Raji (cell line): ENCODE data around the gene MSN.

Experiments used
- POLR2A ChIP-seq: IDR thresholded peaks from 2 replicates; pipeline ENCODE4 v1.6.1; 2011; ENCODE audit warnings: low read depth, low read length, control low read depth; ENCODE audit not compliant: insufficient read depth

MSN gene

DNA sequence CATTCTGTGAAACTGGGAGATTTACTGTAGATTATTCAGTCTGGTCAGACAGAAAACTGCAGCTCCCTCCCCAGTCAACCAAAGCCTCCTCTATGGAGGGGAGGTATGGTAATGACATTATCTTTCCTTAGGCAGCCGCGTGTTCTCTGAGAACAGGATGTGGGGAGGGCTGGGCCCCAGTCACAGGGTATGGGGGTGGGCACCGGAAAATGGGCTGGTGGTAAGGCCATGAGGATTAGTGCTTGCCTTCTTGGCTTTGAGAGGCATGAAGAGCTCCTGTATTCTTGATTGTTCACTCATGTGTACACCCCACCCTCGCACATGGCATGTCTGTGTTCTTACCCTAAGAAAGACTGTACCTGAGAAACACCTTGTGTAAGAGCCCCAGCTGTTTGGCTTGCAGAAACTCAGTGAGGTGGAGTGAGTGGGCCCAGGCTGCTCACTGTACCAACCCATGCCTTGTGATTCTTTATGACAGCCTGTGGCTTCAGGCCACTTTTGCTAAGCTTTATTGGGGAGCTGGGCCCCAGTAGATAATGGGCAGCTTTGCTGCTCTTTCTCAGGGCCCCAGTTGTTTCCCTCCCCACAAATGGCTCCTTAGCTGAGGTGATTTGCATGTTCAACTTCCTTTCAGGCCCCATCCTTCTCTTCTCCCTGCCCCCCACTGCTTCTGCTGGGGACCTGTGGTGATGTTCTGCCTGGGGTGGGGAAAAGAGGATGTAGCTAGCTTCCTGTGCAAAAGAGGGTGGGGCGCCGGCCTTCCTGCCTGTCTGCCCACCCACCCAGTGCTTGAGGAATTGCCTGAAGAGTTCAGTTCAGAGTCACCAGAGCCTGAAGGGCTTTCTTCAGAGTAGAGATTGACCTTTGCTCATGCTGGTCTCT is 30.7 kb downstream of the MSN start:
- 0 out of 2 replicates have a peak, but pooled peaks have one; percentile 20 for TF ChIP-seq POLR2A

- no peak for TF ChIP-seq POLR2A
These were observed 35.5 kb downstream of the MSN start for GRCh38 chrX:65702956-65703355.

DNA sequence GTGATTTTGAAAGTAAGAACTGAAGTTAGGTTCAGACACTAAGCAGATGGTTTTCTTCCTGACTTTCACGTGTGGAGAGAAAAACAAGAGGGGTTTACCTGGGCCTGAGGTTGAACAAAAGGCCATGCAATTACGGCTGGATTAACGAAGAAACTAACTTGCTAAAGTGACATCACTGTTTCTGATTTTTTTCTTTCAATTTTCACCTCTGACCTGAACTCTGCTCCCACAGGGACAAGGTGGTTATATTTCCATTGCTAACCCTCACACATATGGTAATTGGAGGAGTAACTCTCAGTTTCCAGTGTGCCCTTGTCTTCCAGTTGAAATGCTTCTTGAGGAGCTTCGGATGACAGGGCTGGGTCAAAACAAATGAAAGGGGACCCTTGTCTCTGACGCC is 38.0 kb downstream of the MSN start:
- no peak for TF ChIP-seq POLR2A

DNA sequence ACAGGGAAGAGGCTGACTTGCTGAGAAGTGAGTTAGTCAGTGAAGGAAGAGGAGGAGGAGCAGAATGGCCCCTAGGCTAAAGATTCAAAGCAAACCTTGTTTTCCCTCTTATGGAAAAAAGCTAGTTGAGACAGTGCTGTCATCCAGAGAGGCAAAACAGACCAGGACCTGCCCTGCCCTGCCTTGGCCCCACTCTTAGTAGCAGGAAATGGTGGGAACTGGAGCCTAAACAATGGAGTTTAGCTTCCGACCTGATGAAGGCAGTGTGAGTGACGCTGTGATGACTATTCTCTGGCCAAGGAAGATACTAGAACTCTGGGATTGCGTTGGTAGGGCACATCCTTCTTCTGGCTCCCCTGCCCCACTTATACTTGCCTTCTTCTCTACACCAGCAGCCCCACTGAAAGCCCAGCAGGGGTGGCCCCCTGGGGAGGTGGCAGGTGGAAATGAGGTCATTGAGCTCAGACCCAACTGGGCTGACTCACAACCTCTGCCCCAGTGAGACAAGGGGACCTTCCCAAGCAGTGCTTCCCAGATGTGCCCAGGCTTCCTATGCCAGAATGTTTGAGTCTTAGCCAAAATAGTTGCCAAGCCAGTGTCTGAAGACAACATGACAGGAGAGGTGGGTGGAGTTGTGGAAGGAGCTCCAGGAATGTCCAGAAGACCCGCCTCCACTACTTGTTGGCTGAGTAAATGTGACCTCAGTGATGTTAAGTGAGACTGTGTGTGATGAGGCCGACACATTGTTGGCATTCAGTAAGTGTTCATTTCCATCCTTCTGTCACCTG is 38.8 kb downstream of the MSN start:
- TF ChIP-seq POLR2A: no peak

GRCh38 chrX:65707151-65707550 is 39.7 kb downstream of the MSN start:
- no peak for TF ChIP-seq POLR2A

GRCh38 chrX:65712005-65712806 is 44.8 kb downstream of the MSN start:
- no peak for TF ChIP-seq POLR2A

DNA sequence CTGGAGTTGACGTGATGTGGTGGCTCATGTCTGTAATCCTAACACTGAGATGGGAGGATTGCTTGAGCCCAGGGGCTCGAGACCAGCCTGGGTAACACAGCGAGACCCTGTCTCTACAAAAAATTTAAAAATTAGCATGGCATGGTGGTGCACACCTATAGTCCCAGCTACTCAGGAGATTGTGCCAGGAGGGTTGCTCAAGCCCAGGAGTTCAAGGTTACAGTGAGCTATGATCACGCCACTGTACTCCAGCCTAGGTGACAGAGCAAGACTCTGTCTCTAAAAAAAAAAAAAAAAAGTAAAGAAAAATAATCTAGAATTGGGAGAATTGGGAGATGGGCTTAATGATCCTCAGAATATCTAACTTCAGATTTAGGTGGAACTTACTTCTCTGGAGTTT is 51.1 kb downstream of the MSN start:
- TF ChIP-seq POLR2A: no peak

GRCh38 chrX:65720381-65720964 is 53.0 kb downstream of the MSN start:
- no peak for TF ChIP-seq POLR2A

DNA sequence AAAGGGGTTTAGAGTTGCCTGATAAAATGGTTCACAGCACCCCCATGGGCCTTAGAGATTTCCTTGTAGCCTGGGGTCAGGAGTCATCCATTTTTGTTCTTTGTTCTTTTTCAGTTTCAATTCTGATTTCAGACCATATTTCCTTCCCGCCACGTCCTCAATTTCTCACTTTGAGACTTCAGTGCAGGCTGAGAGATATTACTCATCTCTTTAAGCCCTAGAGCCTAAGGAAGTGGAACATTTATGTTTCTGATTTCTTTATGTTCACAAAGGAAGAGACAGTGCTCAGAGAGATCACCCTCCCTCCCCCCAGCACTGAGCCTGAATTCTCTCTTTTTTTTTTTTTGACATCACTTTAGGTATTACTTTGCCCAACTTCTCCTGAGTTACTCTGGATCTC is 56.3 kb downstream of the MSN start:
- TF ChIP-seq POLR2A: no peak

DNA sequence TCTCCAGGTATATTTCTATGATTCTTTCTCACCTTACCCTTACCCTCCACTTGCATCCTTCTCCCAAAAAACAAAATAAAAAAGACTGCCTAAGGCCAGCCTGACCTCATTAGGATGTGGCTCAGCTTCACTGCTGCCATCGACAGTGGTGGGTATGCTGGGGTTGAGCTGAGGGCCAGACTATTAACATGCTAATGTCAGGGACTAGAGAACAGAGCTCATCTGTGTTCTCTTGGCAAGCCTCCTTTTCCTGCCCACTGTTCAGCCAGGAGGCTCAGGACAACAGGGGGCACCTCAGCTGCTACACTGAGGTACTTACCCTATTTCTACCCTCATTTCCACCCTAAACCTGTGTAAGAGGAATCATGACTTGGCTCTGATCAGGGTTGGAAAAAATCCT is 59.3 kb downstream of the MSN start:
- no peak for TF ChIP-seq POLR2A

GRCh38 chrX:65731684-65732289 is 64.3 kb downstream of the MSN start:
- TF ChIP-seq POLR2A: no peak

DNA sequence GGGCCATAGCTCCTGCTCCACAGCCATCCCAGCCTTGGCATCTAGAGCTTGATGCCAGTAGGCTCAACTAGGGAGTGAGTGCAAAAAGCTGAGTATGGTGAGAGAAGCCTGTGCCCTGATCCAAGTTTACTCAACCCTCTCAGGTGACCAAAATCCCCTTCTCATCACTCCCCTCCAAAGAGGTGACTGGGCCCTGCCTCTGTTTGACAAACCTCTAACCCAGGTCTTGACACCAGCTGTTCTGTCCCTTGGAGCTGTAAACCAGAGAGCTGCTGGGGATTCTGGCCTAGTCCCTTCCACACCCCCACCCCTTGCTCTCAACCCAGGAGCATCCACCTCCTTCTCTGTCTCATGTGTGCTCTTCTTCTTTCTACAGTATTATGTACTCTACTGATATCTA is 73.5 kb downstream of the MSN start:
- no peak for TF ChIP-seq POLR2A

GRCh38 chrX:65741823-65742222 is 74.4 kb downstream of the MSN start:
- TF ChIP-seq POLR2A: no peak

DNA sequence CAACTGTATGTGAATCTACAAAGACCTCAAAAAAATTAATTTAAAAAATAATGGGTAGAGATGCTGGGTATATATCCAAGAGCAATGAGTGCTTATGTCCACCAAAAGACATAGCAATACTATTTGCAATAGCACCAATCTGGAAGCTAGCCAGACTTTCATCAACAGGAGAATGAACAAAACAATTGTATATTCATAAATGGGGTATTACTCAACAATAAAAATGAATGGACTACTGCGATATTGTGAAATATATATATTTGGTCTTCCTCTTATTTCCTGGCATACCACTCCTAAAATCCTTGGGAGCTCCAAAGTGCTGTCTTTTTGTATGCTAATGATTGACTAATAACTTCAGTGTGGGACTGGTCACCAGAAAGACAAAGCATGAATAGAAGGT is 77.5 kb downstream of the MSN start:
- TF ChIP-seq POLR2A: no peak

DNA sequence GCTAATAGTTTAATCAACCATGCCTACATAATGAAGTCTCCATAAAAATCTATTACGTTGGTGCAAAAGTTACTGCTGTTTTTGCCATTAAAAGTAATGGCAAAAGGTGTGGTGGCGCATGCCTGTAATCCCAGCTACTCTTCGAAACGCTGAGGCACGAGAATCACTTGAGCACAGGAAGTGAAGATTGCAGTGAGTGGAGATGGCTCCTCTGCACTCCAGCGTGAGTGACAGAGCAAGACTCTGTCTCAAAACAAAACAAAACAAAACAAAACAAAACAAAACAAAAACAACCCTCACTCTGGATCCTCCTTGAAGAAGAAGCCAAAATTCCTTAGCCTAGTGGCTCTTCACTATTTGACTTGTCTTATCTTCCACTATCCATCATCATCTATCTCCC is 78.0 kb downstream of the MSN start:
- no peak for TF ChIP-seq POLR2A

GRCh38 chrX:65745992-65746391 is 78.5 kb downstream of the MSN start:
- TF ChIP-seq POLR2A: no peak
